Cardiac fibroblast (primary cell): ENCODE results near the gene GLI3.

Experiments used
- DNase-seq, 2 donors: peaks; one replicate each; pipeline versions ENCODE4 v3.0.0 to v3.0.0-alpha.2; 2010; ENCODE audit warnings: low read depth in 2 of 2
- H3K4me3 ChIP-seq, 2 donors: replicated peaks in 1 of 2; 1 replicate in 1 of 2; 2 replicates in 1 of 2; pipeline ENCODE4 v1.5.1; 2011; ENCODE audit warnings: low read depth in 2 of 2, low read length in 2 of 2, mild to moderate bottlenecking in 2 of 2, moderate library complexity in 1 of 2
- TF ChIP-seq, protein P1 (sequence below): IDR thresholded peaks from one replicate; pipeline ENCODE4 v1.5.1; 2011; ENCODE audit warnings: low read depth, mild to moderate bottlenecking, low read length, inconsistent platforms

GLI3 gene

DNA sequence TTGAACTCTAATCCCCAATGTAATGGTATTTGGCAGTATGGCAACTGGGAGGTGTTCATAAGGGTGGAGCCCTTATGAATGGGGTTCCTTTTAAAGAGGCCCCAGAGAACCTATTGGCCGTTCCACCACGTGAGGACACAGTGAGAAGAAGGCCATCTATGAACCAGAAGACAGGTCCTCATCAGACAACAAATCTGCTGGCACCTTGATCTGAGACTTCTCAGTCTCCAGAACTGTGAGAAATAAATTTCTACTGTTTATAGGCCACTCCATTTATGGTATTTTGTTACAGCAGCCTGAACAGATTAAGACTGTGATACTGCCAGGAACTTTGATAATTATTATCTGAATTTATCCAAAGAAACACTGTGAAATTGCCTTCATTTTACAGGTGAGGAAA lies 132.3 kb downstream of the GLI3 start:
- H3K4me3 ChIP-seq = no peak overlapping the region
- no peak for DNase-seq
- TF ChIP-seq, protein P1, sequence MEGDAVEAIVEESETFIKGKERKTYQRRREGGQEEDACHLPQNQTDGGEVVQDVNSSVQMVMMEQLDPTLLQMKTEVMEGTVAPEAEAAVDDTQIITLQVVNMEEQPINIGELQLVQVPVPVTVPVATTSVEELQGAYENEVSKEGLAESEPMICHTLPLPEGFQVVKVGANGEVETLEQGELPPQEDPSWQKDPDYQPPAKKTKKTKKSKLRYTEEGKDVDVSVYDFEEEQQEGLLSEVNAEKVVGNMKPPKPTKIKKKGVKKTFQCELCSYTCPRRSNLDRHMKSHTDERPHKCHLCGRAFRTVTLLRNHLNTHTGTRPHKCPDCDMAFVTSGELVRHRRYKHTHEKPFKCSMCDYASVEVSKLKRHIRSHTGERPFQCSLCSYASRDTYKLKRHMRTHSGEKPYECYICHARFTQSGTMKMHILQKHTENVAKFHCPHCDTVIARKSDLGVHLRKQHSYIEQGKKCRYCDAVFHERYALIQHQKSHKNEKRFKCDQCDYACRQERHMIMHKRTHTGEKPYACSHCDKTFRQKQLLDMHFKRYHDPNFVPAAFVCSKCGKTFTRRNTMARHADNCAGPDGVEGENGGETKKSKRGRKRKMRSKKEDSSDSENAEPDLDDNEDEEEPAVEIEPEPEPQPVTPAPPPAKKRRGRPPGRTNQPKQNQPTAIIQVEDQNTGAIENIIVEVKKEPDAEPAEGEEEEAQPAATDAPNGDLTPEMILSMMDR = no peak

DNA sequence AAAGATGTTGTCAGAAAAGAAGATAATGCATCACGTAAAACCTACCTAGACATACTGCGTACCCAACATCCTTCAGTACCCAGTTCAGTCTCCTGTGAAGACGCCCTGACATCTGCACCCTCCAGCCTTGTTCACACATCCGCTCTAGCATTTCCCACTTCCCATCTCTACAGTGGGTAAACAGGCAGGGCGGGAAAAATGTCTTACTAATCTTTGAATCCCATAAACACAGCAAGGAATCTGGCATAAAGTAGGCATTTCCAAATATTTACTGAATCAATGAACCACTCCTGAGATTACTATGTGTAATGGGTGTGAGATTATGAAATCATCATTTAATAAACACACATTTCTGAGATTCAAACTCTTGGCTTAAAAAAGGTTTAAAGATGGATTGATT lies 132.8 kb downstream of the GLI3 start:
- DNase-seq = no peak
- no peak overlapping the region for H3K4me3 ChIP-seq
- TF ChIP-seq, protein P1 = no peak

DNA sequence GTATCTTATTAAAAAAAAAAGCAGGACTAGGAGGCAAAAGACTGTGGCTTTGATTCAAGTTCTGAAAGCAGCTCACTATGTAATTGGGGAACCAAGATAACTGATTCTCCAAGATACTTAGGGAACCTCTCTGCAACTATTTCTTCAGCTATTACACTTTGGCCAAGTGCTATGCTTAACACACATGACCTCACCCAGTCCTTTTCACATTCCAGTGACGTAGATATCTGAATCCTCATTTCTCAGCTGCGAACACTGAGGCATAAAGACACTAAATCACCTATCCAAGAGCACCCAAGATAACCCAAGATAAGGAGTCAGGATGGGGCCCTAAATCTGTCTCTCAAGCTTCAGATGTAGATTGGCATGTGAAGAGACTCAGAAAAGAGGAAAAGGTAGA lies 133.6 kb downstream of the GLI3 start:
- no peak overlapping the region for H3K4me3 ChIP-seq
- TF ChIP-seq, protein P1 = no peak
- no peak for DNase-seq

DNA sequence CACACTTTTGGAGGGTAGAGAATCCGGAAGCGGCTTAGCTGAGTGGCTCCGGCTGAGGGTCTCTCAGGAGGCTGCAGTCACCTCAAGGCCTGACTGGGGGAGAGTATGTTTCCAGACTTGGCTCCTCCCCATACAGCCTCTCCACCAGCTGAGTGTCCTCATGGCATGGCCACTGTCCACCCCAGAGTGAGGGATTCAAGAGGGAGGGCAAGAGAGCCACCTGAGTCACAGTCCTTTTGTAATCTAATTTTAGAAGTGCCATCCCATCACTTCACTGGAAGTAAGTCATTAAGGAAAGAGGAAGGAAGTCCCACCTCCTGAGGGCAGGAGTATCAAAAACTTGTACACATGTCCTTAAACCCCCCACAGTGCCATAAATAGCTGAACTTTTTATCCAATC lies 134.0 kb downstream of the GLI3 start:
- no peak for DNase-seq
- no peak overlapping the region for H3K4me3 ChIP-seq
- TF ChIP-seq, protein P1 = no peak

DNA sequence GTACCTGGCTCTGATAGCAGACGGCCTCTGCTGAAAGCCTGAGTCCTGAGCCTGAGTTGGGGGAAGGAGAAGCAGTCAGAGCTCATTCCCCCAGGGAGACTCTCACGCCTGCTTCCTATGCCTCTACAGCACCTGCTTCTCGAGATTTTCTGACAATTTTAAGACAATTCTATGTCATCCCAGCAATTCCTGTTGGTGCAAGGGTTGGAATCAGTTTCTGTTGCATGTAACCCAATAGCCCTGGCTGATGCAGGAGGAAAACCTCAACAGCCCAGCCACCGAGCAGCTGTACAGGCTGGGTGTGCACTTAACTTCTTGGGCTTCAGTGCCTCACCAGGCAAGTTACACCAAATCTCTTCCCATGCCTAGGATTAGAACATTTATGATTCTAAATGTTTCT lies 134.7 kb downstream of the GLI3 start:
- no peak for DNase-seq
- TF ChIP-seq, protein P1 = no peak

DNA sequence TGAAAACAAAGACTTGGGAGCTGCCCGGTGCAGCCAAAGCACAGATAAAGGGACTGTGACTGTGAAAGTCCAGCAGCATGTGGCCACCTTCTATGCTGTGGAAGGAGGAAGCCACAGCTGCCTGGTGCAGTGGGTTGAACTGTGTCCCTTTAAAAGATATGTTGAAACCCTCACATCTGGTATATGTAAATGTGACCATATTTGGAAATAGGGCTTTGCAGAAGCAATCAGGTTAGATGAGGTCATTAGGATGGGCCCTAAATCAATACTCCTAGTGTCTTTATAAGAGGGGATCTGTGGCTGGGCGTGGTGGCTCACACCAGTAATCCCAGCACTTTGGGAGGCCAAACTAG lies 136.9 kb downstream of the GLI3 start:
- no peak overlapping the region for H3K4me3 ChIP-seq
- DNase-seq = no peak
- TF ChIP-seq, protein P1 = no peak

More for the DNA sequence above, 134.7 kb downstream of the GLI3 start:
- H3K4me3 ChIP-seq = no peak overlapping the region

DNA sequence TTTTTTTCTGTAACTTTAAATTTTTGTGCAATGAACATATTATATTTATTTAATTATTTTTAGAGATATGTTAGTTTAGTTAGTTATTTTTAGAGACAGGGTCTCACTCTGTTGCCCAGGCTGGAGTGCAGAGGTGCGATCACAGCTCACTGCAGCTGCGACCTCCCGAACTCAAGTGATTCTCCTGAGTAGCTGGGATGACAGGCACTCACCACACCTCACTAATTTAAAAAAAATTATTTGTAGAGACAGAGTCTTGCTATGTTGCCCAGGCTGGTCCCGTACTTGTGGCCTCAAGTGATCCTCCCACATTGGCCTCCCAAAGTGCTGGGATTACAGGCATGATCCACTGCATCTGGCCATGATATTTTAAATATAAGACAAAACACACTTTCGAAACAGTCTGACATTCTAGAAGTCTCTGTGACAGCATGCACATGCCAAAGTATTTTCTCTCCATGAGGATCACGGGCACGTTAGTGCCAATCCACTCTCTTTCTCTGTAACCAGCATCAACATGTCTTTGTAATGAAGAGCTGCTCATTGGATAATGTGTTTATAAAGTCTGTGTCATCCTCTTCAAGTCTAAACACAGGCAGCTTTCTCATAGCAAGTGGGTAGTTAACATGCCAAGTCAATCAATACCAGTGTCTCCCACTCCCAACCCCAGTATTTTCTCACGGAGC lies 137.4 kb downstream of the GLI3 start:
- no peak overlapping the region for H3K4me3 ChIP-seq
- TF ChIP-seq, protein P1 = no peak
- no peak for DNase-seq
